ENCODE data around the gene RHCG. TPM values are rescaled to one million over a fixed set of nuclear protein-coding genes. Genes with fewer than 3 reads are reported as not detected.

Gene RHCG
- polyA plus RNA-seq, 3 donors, result 1.6 to 4.3 (median 2.0) TPM

- DNase-seq (ENCODE audit: extremely low read depth in 1 of 11, low read depth in 9 of 11, low spot score in 4 of 11), result no peak
Observed at GRCh38 chr15:89513284-89513683, 16.9 kb upstream of the RHCG start.

DNA sequence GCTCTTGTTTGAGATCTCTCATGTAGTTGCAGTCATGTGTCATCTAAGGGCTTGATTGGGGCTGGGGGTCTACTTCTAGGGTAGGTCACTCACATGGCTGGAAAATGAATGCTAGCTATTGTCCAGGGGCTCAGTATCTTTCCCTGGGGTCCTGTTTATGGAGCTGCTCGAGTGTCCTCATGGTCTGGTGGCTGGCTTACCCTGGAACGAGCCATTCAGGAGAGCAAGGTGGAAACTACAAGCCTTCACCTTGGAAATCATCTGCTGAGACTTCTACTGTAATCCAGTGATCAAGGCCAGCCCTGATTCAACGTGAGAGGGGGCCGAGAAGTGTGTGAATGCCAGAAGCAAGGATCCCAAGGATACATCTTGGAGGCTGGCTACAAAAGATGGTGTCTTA is 16.2 kb upstream of the RHCG start:
- DNase-seq (ENCODE audit: extremely low read depth in 1 of 11, low read depth in 9 of 11, low spot score in 4 of 11), result no peak

GRCh38 chr15:89506026-89506686 is 9.8 kb upstream of the RHCG start:
- DNase-seq (ENCODE audit: extremely low read depth in 1 of 11, low read depth in 9 of 11, low spot score in 4 of 11), result no peak

- no peak for DNase-seq (ENCODE audit: extremely low read depth in 1 of 11, low read depth in 9 of 11, low spot score in 4 of 11)
Observed at GRCh38 chr15:89504166-89504565, 7.8 kb upstream of the RHCG start.

DNA sequence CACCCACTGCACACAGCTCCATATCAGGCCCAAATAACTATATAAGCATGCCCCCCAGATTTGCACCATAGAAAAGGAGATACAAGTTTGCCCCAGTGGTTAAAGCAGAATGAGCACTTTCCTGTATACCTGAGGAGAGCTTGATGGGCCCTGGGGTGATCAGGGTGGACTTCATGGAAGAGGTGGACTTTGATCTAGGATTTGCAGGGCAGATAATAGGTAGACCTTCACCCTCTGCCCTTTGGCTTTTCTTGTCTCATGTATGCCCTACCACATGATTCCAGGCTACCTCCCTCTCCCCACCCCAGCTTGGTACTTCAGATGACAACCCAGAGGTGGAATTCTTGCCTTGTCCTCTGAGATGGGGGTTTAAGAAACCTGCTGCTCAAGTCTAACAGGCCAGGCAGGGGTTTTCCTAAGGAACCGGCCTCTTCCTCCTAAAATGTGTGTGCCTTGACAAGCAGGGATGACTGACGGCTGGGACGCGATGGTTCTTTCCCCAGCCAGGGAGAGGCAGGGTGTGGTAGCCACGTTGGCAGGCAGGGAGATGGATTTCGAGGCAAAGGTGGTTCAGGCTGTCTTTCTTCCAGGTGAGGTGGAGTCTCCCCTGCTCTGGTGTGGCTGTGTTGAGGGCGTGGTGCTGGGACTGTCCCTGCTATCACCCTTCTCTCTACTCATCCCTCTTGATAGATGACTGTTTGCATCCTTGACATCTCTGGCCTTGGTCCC is 6.6 kb upstream of the RHCG start:
- DNase-seq (ENCODE audit: extremely low read depth in 1 of 11, low read depth in 9 of 11, low spot score in 4 of 11), result no peak

DNA sequence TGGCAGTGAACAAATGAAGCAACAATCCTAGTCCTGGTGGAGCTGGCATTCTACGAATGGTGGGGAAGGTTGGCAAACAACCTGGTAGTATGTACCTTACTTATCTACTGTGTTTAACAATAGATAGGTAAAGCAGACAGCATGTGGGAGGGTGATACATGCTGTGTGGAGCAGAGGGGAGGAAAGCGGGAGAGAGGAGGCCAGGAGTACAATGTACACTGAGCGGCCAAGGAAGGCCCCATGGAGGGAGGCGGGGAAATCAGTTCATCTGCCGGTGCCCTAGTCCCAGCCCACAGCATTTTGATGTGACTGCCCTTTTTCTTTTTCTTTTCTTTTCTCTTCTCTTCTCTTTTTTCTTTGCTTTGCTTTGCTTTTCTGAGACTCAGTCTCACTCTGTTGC is 5.3 kb upstream of the RHCG start:
- no peak for DNase-seq (ENCODE audit: extremely low read depth in 1 of 11, low read depth in 9 of 11, low spot score in 4 of 11)

GRCh38 chr15:89500397-89501270 is 4.3 kb upstream of the RHCG start:
- DNase-seq (ENCODE audit: extremely low read depth in 1 of 11, low read depth in 9 of 11, low spot score in 4 of 11), result no peak

GRCh38 chr15:89499156-89499555 is 2.8 kb upstream of the RHCG start:
- DNase-seq (ENCODE audit: extremely low read depth in 1 of 11, low read depth in 9 of 11, low spot score in 4 of 11), result no peak

- DNase-seq (ENCODE audit: extremely low read depth in 1 of 11, low read depth in 9 of 11, low spot score in 4 of 11), result no peak
Observed at GRCh38 chr15:89498574-89498906, 2.2 kb upstream of the RHCG start.

GRCh38 chr15:89497231-89497630 is 848 bp upstream of the RHCG start:
- DNase-seq (ENCODE audit: extremely low read depth in 1 of 11, low read depth in 9 of 11, low spot score in 4 of 11), result no peak

DNA sequence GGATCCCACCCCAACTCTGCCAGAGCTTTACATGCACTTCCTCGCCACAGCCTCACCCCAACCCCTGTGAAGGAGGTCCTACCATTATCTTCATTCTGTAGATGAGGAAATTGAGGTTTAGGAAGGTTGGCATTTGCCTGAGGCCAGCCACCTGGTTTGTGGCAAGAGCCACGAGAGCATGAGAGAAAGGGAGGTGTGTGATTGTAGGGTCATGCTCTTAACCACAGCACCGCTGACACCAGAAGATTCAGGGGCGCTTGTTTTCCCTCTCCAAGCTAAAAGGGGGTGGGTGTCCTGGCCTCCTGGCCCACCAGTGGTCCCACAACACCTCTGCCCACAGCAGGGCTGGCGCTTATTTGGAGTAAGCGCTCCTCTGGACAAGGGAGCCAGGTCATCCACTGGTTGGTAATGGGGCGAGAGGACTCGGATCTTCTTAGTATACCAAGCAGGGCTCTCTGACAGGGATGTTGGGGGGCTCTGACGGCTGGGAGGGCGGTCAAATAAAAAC is 691 bp downstream of the RHCG start:
- no peak for DNase-seq (ENCODE audit: extremely low read depth in 1 of 11, low read depth in 9 of 11, low spot score in 4 of 11)

DNA sequence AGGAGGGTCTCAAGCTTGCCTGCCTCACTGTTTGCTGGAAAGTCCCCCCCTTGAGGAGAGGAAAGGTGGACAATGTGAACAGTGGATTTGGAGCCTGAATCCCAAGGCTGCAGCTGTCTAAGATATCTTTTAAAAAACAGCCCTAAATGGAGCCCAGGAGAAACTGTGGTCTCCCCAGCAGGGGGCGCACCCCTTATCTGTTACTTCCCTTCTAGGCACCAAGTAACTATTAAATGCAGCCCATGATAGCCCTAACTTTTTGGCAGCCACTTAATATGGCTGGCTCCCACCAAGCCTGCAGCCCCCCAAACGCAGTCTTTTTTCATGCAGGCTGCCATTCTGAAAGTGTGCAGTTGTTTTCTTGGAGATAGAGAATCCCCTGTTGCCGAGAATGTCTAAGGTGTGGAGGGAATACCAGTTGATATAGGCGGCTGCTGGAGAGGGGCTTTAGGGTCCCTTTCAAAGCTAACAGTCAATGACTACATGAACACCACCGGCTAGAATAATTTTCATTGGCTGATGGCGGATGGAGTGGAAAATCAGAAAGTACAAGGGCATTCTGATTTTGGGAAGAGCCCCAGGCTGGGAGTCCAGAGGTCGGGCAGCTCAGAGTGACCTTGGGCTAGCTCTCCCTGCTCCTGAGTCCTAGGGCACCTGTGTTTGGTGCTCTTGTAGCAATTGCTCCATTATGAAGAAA is 1.3 kb downstream of the RHCG start:
- DNase-seq (ENCODE audit: extremely low read depth in 1 of 11, low read depth in 9 of 11, low spot score in 4 of 11), result no peak

DNA sequence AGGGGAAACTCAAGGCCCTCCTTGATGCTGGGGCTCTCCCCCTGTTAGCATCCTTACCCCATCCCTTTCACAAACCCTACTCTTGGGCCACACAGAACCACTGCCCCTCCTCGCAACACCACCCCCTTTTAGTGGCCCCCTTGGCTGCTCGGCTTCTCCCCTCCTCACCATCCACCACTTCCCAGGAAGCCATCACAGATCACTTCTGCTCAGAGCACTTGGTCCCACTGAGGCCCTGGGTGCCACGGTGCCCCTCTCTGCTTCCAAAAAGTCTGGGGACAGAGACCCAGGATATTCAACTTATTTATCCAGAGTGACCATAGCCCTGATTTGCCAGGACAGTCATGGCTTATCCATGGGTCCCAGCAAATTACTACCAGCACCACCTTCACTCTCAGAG is 2.4 kb downstream of the RHCG start:
- no peak for DNase-seq (ENCODE audit: extremely low read depth in 1 of 11, low read depth in 9 of 11, low spot score in 4 of 11)

DNA sequence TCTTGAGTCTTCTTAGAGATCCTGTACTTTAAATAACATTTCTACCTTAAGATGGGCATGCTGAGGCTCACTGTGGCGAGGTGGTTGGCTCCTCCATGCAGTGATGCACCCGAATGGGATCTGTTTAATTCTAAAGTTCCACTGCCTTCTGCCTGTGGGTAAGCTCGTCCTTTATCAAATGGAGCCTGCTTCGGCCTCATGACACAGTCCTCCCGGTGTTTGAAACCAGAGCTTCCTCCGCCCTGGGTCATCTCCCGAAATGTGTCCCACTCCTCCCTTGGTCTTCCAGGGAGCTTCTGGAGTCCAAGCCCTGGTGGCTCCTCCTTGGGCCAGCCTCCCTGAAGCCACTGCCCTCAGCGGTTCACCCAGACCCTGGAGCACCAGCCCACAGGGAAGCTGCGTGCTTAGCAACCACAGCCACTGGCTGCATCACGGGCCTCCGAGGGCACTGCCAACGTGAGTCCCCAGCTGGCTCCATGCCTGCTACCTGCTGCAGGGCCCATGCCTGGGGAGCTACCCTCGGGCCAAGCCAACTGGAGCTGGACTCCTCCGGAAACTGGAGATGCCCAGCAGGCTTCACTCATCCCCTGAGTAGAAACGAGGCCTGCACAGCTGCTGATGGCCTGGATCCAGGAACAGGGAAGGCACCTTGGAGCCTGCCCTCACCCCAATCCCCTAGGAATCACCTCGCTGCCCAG is 3.3 kb downstream of the RHCG start:
- DNase-seq (ENCODE audit: extremely low read depth in 1 of 11, low read depth in 9 of 11, low spot score in 4 of 11), result no peak

GRCh38 chr15:89492111-89492641 is 4.2 kb downstream of the RHCG start:
- DNase-seq (ENCODE audit: extremely low read depth in 1 of 11, low read depth in 9 of 11, low spot score in 4 of 11), result no peak

DNA sequence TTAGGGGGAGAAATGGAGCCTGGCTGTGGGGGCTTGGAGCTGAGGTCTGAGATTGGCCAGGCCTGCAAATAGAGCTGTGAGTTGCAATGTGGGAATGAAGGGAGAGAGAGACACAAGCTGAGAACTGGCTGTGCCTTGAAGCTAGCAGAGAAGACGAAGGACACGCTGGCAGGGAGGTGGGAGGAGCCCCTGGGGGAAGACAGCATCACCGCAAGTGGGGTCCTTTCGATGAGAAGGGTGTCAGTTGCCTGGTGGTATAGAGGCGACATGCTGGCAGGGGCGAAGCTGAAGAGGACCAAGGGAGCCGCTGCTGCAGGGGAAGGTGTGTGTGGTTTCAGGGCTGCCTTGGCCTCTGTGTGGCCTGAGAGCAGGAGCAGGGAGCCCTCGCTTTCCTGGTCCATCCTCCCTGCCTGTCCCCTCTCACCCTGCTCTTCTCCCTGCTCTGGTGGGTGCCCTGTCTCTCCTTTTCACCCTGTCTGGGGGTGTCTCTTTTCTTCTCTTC is 5.5 kb downstream of the RHCG start:
- DNase-seq (ENCODE audit: extremely low read depth in 1 of 11, low read depth in 9 of 11, low spot score in 4 of 11), result no peak

- DNase-seq (ENCODE audit: extremely low read depth in 1 of 11, low read depth in 9 of 11, low spot score in 4 of 11), result no peak
Observed at GRCh38 chr15:89490081-89490813, 6.1 kb downstream of the RHCG start.

DNA sequence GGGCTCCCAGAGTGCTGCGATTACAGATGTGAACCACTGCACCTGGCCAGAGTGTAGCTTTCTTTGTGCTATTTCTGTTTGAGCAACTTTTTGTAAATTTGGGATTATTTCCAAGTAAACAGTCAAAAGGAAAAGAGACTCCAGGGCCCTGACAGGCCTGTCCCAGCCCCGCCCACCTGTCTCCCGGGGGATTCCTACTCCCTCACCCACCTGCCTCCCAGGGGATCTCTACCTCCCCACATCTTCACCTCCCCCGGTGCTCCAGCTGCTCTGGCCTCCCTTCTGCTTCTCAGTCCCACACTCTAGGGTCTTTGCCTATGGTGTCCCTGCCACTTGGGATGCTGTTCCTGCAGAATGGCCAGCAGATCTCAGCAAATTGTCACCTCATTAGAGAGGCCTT is 7.0 kb downstream of the RHCG start:
- no peak for DNase-seq (ENCODE audit: extremely low read depth in 1 of 11, low read depth in 9 of 11, low spot score in 4 of 11)

Data from renal cortex interstitium (tissue), 11 donors.